Ascending aorta (tissue), 2 donors: Measurements from ENCODE around the gene CHDH. TPM values are rescaled to one million over a fixed set of nuclear protein-coding genes. Genes with fewer than 3 reads are reported as not detected.
A peak's percentile ranks its signal among the peaks of the same experiment; 100 is the strongest.

ENCODE experiments used
- DNase-seq, 2 donors: peaks; one replicate each; pipeline ENCODE4 v3.0.0-alpha.2; 2019; ENCODE audit warnings: low spot score in 2 of 2
- H3K27ac ChIP-seq, 2 donors: fragments of 200-600 bp; sonication (generic); one replicate each; pipeline ENCODE4 v1.5.1; 2016 to 2017; ENCODE audit warnings: mild to moderate bottlenecking in 1 of 2
- H3K27me3 ChIP-seq: fragments of 200-600 bp; sonication (generic); one replicate; pipeline ENCODE4 v1.5.1; 2017
- H3K36me3 ChIP-seq, 2 donors: fragments of 200-600 bp; sonication (generic); one replicate each; pipeline ENCODE4 v1.5.1; 2016
- H3K4me1 ChIP-seq, 2 donors: fragments of 200-600 bp; sonication (generic); one replicate each; pipeline ENCODE4 v1.5.1; 2016 to 2017; ENCODE audit warnings: mild to moderate bottlenecking in 1 of 2
- H3K4me3 ChIP-seq, 2 donors: fragments of 200-600 bp; sonication (generic); one replicate each; pipeline ENCODE4 v1.5.1; 2016 to 2017; ENCODE audit warnings: mild to moderate bottlenecking in 1 of 2
- H3K9me3 ChIP-seq, 2 donors: fragments of 200-600 bp; sonication (generic); one replicate each; pipeline ENCODE4 v1.5.1; 2016
- CTCF ChIP-seq, 3 experiments: fragments of 200-600 bp in 2 of 3; fragments of 450-650 bp in 1 of 3; sonication (generic) in 2 of 3; IDR thresholded peaks; one replicate each; pipeline ENCODE4 v1.5.1; 2016 to 2019; ENCODE audit warnings: antibody characterized with exemption in 3 of 3, mild to moderate bottlenecking in 1 of 3, moderate library complexity in 1 of 3
- intact Hi-C: fragments of 100-400 bp; cut with DNase I; formaldehyde crosslinking; loops from one replicate; pipeline ENCODE4 v1.15.1; 2023
- total RNA-seq: library from RNA; depleted of rRNA; stranded (reverse); fragments of >200 nt; gene quantifications from one replicate; pipeline ENCODE4 v1.1.0, GENCODE V29; 2016

CHDH gene
- total RNA-seq, 1 donor from 2014 or later = 0.53 TPM

- no peaks in the 10 kb centered on the region for H3K9me3 ChIP-seq
- peak in 1 of 2 donors; percentile 34 for DNase-seq
- TF ChIP-seq CTCF (IDR thresholded peaks at IDR 0.05) = no peak
- intact Hi-C loops = no loop called here
- H3K27ac ChIP-seq = no peak overlapping the region
- no peaks in the 10 kb centered on the region for H3K27me3 ChIP-seq
- H3K4me1 ChIP-seq = no peaks in the 10 kb centered on the region
- no peaks in the 10 kb centered on the region for H3K36me3 ChIP-seq
- H3K4me3 ChIP-seq = no peak overlapping the region
Measured at GRCh38 chr3:53815067-53815466, 31.2 kb downstream of the CHDH start.

GRCh38 chr3:53813876-53814275 is 32.3 kb downstream of the CHDH start:
- H3K27me3 ChIP-seq = no peaks in the 10 kb centered on the region
- no peaks in the 10 kb centered on the region for H3K4me1 ChIP-seq
- H3K36me3 ChIP-seq = no peaks in the 10 kb centered on the region
- H3K9me3 ChIP-seq = no peaks in the 10 kb centered on the region
- no peak overlapping the region for H3K4me3 ChIP-seq
- TF ChIP-seq CTCF (IDR thresholded peaks at IDR 0.05) = no peak
- no peak for DNase-seq
- no peak overlapping the region for H3K27ac ChIP-seq
- intact Hi-C loops = no loop called here

GRCh38 chr3:53813229-53813628 is 33.0 kb downstream of the CHDH start:
- intact Hi-C loops = no loop called here
- Histone ChIP-seq H3K4me3 (no peak overlapping the region), H3K9me3 (no peaks in the 10 kb centered on the region), H3K27ac (no peak overlapping the region), H3K36me3 (no peaks in the 10 kb centered on the region), H3K27me3 (no peaks in the 10 kb centered on the region), H3K4me1 (no peaks in the 10 kb centered on the region)
- no peak for DNase-seq
- no peak for TF ChIP-seq CTCF (IDR thresholded peaks at IDR 0.05)

- H3K9me3 ChIP-seq = no peaks in the 10 kb centered on the region
- no peak for DNase-seq
- H3K27me3 ChIP-seq = no peaks in the 10 kb centered on the region
- intact Hi-C loops = no loop called here
- TF ChIP-seq CTCF (IDR thresholded peaks at IDR 0.05) = no peak
- H3K4me1 ChIP-seq = no peaks in the 10 kb centered on the region
- no peak overlapping the region for H3K4me3 ChIP-seq
- H3K36me3 ChIP-seq = no peaks in the 10 kb centered on the region
- no peak overlapping the region for H3K27ac ChIP-seq
Measured at GRCh38 chr3:53812434-53812833, 33.8 kb downstream of the CHDH start.

- H3K36me3 ChIP-seq = no peaks in the 10 kb centered on the region
- H3K27ac ChIP-seq = no peak overlapping the region
- H3K9me3 ChIP-seq = no peaks in the 10 kb centered on the region
- no peak for TF ChIP-seq CTCF (IDR thresholded peaks at IDR 0.05)
- peak in 1 of 2 donors; percentile 54 for DNase-seq
- H3K4me3 ChIP-seq = no peak overlapping the region
- intact Hi-C loops = no loop called here
- H3K27me3 ChIP-seq = no peaks in the 10 kb centered on the region
- peaks cover 4 to 5% of the 10 kb centered on the region in 2 donors for H3K4me1 ChIP-seq
Measured at GRCh38 chr3:53811143-53811927, 34.9 kb downstream of the CHDH start.
